Measurements from ENCODE around the gene UVRAG.

Gene UVRAG

DNA sequence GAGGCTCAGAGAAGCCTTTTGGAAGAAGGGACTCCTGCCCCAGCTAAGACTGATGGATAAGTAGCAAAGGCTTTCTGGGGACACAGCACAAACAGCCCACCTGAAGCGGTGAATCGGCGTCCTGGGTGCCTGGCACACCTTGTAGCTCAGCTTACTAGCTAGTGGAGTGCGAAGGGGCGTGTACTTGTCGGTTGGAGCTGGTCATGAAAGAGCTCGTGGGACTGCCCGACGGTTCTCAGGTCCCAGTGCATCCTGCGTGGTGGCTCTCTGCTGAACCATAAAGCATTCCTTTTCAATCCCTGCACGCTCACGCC lies 690 bp upstream of the UVRAG start:
- TF ChIP-seq, protein P1, sequence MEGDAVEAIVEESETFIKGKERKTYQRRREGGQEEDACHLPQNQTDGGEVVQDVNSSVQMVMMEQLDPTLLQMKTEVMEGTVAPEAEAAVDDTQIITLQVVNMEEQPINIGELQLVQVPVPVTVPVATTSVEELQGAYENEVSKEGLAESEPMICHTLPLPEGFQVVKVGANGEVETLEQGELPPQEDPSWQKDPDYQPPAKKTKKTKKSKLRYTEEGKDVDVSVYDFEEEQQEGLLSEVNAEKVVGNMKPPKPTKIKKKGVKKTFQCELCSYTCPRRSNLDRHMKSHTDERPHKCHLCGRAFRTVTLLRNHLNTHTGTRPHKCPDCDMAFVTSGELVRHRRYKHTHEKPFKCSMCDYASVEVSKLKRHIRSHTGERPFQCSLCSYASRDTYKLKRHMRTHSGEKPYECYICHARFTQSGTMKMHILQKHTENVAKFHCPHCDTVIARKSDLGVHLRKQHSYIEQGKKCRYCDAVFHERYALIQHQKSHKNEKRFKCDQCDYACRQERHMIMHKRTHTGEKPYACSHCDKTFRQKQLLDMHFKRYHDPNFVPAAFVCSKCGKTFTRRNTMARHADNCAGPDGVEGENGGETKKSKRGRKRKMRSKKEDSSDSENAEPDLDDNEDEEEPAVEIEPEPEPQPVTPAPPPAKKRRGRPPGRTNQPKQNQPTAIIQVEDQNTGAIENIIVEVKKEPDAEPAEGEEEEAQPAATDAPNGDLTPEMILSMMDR (IDR thresholded peaks at IDR 0.05; ENCODE audit: borderline replicate concordance, insufficient read depth, low read depth, low read length): no peak
- peak overlapping the region; percentile 94 for H3K4me3 ChIP-seq (ENCODE audit: low read depth, low read length)

DNA sequence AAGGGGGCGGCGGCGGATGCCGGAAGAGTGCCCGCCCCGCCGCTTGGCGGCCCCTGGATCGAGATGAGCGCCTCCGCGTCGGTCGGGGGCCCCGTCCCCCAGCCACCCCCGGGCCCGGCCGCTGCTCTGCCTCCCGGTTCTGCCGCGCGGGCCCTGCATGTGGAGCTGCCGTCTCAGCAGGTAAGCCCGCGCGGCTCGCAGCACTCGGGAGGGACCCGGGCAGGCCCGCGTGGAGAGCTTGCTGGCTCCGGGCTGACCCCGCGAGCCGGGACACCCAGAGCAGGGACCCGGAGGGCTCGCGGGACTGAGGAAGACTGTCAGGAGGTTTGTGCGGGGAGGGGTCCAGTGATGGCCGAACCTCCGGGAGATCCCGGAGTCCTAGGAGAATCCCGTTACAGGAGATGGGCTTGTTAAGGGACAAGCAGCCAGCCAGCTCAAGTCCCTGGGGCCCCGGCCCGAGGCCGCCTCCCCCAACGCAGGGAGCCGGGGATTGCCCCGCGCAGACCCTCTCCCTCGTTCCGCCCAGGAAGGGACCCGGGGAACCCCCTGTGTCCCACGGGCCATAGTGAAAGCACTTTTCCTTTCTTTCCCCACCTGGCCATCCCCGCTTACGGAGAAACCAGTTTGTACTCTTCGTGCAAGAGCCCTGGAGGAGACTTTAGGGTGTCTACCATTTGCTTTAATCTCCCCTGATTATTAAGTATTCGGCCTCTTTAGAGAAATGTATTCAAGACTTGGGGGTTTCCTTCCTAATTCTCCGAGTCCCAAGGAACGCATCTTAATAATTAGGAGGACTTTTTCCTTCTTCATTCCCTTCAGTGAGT lies 547 bp downstream of the UVRAG start:
- peak overlapping the region; percentile 94 for H3K4me3 ChIP-seq (ENCODE audit: low read depth, low read length)
- TF ChIP-seq, protein P1 (IDR thresholded peaks at IDR 0.05; ENCODE audit: borderline replicate concordance, insufficient read depth, low read depth, low read length): no peak

DNA sequence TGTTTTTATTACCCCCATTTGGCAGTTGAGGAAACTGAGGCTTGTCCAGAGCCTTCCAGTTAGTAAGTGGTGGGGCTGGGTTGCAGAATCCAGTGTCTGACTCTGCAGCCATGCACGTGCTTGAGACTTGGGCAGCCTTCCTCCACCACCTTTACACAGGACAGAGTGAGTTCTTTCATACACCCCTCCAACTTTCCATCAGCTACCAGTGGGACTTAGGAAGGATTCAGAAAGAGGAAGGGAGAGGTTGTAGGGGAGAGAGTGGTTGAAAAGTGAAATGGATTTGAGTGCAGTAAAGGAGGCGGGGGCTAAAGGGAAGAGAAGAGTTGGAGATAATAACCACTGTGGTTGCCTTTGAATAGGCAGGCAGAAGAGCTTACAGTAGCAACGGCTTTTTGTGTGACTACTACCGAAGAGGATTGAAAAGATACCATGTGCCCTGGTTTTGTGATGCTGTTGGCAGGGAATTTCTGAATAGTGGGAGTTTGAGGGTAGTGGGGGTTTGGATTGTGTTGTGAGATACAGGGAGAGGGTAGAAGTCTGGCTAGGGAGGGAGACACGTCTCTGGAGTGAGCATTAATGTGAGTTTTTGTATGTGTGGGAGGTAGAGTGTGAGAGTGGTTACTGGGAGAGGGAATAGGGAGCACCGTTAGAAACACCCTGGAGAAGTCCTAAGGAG lies 1.7 kb downstream of the UVRAG start:
- peak overlapping the region; percentile 94 for H3K4me3 ChIP-seq (ENCODE audit: low read depth, low read length)

DNA sequence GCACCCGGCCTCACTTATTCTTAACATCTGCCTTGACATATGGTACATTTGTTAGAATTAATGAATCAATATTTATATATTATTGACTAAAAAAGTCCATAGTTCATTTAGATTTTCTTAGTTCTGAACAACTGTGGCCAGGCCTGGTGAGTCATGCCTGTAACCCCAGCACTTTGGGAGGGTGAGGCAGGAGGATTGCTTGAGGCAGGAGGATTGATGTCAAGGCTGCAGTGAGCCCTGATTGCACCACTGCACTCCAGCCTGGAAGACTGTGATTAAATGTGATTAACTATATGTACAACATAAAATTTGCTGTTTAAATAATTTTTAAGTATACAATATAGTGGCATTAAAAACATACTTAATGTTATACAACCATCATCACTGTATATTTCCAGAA lies 5.6 kb downstream of the UVRAG start:
- no peak overlapping the region for H3K4me3 ChIP-seq (ENCODE audit: low read depth, low read length)

More for the DNA sequence above, 1.7 kb downstream of the UVRAG start:
- TF ChIP-seq, protein P1 (IDR thresholded peaks at IDR 0.05; ENCODE audit: borderline replicate concordance, insufficient read depth, low read depth, low read length): no peak

DNA sequence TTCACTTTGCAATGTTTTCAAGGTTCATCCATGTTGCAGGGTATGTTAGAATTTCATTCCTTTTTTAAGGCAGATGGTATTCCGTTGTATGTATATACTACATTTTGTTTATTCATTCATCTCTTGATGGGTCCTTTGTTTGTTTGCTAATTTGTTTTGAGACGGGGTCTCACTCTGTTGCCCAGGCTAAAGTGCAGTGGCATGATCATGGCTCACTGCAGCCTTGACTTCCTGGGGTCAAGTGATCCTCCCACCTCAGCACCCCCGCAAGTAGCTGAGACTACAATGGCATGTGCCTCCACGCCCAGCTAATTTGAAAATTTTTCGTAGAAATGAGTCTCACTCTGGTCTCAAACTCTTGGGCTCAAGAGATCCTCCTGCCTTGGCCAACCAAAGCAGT lies 6.2 kb downstream of the UVRAG start:
- H3K4me3 ChIP-seq (ENCODE audit: low read depth, low read length): no peak overlapping the region
- TF ChIP-seq, protein P1 (IDR thresholded peaks at IDR 0.05; ENCODE audit: borderline replicate concordance, insufficient read depth, low read depth, low read length): no peak

More for the DNA sequence above, 5.6 kb downstream of the UVRAG start:
- TF ChIP-seq, protein P1 (IDR thresholded peaks at IDR 0.05; ENCODE audit: borderline replicate concordance, insufficient read depth, low read depth, low read length): no peak

DNA sequence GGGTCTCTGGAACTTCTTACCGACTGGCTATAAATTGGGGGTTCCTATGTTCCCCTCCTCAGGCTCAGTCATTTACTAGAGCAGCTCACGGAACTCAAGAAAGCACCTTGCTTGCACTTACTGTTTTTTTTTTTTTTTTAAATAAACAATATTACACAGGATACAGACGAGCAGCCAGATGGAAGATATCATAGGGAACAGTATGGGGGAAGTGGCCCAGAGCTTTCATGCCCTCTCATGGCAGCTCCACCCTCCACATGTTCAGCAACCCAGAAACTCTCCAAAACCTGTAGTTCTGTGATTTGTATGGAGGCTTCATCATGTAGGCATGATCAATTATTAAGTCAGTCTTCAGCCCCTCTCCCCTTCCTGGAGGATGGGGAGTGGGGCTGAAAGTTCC lies 7.5 kb downstream of the UVRAG start:
- no peak overlapping the region for H3K4me3 ChIP-seq (ENCODE audit: low read depth, low read length)
- TF ChIP-seq, protein P1 (IDR thresholded peaks at IDR 0.05; ENCODE audit: borderline replicate concordance, insufficient read depth, low read depth, low read length): no peak

DNA sequence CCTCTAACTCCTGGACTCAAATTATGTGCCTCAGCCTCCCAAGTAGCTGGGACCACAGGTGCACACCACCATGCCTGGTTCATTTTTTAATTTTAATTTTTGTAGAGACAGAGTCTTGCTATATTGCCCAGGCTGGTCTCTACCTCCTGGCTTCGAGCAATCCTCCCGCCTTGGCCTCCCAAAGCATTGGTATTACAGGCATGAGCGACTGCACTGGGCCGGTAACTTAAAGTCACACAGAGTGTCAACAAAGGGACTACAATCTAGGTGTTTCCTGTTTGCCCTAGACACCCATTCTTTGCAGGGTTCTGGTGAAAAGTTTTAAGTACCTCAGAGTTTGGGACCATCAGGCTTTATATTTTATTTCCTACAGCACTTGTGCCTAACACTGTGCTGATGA lies 8.4 kb downstream of the UVRAG start:
- H3K4me3 ChIP-seq (ENCODE audit: low read depth, low read length): no peak overlapping the region

More for the DNA sequence above, 8.4 kb downstream of the UVRAG start:
- TF ChIP-seq, protein P1 (IDR thresholded peaks at IDR 0.05; ENCODE audit: borderline replicate concordance, insufficient read depth, low read depth, low read length): no peak

Measured in GM12875 (cell line).